HG03045 (cell line): Measurements from ENCODE around the gene RIPPLY3.

Source experiments
- ATAC-seq: cut with Tn5 transposase; IDR thresholded peaks from one replicate; pipeline ENCODE4 v1.9.1; 2021; ENCODE audit warnings: mild to moderate bottlenecking, moderate library complexity; ENCODE audit not compliant: unreplicated experiment

Gene RIPPLY3

GRCh38 chr21:37058261-37058660 lies 51.8 kb downstream of the RIPPLY3 start:
- no peak for ATAC-seq

- no peak for ATAC-seq
Measured at GRCh38 chr21:37059181-37059580, 52.7 kb downstream of the RIPPLY3 start.

DNA sequence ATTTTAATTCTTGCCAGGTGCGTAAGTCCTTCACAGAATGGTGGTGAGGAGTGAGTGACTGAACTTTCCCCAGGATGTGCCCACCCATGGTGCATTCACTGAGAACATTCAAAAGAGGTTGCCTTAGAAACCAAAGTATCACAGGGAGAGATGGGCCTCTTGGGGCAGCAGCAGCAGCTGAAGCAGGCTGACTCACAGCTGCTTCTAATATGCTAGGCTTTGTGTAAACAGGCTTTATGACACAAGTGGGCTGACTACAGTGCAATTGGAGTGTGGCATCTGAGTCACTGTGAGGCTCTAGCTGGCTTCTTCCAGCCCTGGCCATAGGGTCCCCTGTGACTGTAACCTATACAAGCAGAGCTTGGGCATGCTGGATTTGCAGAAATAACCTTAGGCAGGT lies 53.8 kb downstream of the RIPPLY3 start:
- no peak for ATAC-seq

GRCh38 chr21:37061926-37062592 lies 55.6 kb downstream of the RIPPLY3 start:
- no peak for ATAC-seq

DNA sequence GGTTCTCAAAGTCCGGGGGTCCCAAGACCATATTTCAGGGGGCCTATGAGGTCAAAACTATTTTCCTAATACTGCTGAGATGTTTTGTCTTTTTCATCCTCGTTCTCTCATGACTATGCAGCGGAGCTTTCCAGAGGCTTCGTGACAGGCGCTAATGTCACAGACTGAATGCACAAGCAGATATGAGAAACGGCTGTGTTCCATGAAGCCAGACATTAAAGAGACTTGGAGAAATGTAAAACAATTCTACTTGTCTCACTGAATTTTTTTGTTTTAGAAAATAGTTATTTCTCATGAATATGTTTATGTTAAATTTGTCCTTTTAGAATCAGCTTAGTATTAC lies 56.1 kb downstream of the RIPPLY3 start:
- no peak for ATAC-seq

DNA sequence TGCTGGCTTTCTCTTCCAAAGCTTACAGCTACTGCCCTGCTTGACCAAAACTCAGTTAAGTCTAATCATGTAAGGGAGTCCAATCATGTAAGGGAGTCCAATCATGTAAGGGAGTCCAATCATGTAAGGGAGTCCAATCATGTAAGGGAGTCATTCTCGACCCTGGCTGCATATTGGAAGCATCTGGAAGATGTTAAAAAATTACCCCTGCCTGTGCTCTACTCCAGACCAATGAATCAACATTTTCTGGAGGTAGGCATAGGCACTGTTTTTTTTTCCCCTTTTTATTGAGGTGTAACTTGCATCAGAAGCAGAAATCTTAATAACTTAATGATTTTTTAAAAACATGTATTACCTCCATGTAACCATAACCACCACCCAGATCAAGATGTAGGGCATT lies 56.9 kb downstream of the RIPPLY3 start:
- no peak for ATAC-seq

DNA sequence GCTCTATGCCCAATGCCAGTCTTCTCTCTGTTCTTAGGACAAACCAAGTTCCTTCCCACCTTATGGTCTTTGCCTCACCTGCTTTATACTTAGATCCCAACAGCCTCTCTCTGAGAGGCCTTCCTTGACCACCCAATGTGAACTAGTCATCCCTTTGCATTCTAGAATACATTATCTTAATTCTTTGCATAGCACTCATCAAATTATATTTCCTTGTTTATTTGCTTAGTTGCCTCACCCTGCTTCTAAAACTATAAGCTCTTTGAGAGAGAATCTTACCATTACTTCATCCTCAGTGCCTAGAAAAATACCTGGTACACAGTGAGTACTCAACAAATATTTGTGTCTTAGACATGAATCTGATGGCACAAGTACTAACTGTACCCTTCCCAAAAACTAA lies 58.3 kb downstream of the RIPPLY3 start:
- no peak for ATAC-seq

DNA sequence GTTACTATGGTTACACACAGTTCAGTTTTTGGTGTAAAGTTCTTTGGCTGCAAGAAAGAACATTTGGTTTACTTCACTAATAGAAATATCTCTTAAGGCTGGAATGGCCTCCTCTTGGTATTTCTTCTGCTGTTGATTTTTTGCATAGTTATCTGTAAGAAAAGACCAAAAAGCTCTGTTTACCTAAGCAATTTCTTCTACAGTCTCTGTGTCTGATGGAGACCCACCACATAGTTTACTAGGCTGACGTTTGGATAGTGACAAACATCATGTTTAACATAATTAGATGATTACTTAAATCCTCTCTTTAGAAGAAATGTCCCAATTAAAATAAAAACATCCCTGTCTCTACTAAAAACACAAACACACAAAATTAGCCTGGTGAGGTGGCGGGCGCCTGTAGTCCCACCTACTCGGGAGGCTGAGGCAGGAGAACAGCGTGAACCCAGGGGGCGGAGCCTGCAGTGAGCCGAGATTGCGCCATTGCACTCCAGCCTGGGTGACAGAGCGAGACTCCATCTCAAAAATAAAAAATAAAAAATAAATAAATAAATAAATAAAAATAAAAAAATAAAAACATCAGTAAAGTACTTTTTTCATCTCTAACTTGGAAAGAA lies 59.2 kb downstream of the RIPPLY3 start:
- no peak for ATAC-seq
